ENCODE data around the gene BLMH.

DNA sequence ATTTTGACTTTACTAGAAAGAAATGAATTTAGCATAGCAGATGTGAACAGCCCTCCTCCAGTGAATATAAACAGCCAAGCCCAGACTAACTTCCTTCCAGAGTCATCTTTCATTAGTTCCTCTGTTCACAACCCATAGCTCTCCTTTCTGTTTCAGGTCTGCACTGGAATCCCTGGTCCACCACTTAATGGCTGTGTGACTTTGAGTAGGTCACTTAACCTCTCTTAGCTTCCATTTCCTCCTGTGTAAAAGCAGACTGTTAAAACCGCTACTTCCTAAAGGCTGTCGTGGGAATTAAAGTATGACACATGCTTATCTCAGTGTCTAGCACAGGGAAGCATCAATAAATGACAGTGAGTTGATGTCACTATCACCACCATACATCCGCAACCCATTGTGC is 63.7 kb downstream of the BLMH start:
- TF ChIP-seq, protein P1, sequence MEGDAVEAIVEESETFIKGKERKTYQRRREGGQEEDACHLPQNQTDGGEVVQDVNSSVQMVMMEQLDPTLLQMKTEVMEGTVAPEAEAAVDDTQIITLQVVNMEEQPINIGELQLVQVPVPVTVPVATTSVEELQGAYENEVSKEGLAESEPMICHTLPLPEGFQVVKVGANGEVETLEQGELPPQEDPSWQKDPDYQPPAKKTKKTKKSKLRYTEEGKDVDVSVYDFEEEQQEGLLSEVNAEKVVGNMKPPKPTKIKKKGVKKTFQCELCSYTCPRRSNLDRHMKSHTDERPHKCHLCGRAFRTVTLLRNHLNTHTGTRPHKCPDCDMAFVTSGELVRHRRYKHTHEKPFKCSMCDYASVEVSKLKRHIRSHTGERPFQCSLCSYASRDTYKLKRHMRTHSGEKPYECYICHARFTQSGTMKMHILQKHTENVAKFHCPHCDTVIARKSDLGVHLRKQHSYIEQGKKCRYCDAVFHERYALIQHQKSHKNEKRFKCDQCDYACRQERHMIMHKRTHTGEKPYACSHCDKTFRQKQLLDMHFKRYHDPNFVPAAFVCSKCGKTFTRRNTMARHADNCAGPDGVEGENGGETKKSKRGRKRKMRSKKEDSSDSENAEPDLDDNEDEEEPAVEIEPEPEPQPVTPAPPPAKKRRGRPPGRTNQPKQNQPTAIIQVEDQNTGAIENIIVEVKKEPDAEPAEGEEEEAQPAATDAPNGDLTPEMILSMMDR (IDR thresholded peaks at IDR 0.05; ENCODE audit: insufficient read depth, low read depth, low read length) = no peak
- no peak for TF ChIP-seq EZH2 (IDR thresholded peaks at IDR 0.05; ENCODE audit: insufficient read depth, low read length)

Data from astrocyte (in vitro differentiated cells and primary cell).